PC-9 (cell line): ENCODE data around the gene ITLN1. TPM values are rescaled to one million over a fixed set of nuclear protein-coding genes. Genes with fewer than 3 reads are reported as not detected.

Source experiments
- BruUV-seq: library from RNA; stranded (reverse); fragments of 400-500 nt; replicated peaks from 2 replicates; lab custom pipeline; 2021; lab: Mats Ljungman, UMichigan
- CTCF ChIA-PET: fragments of 300-600 bp; sonication (Branson Sonifier 250); formaldehyde crosslinking; loops from one replicate; lab custom pipeline; 2022; ENCODE audit warnings: antibody characterized with exemption; lab: Charles Lee
- POLR2A ChIA-PET: fragments of 300-600 bp; sonication (Branson Sonifier 250); formaldehyde crosslinking; loops from one replicate; lab custom pipeline; 2022; ENCODE audit warnings: antibody characterized with exemption; ENCODE audit not compliant: unreplicated experiment; lab: Charles Lee
- DNase-seq, 2 experiments: peaks; one replicate each; pipeline versions ENCODE4 v3.0.0 to v3.0.0-alpha.2; 2015 to 2022; ENCODE audit warnings: mixed read lengths in 1 of 2
- H2AFZ ChIP-seq: fragments of 200-600 bp; sonication (generic); 2 replicates; pipeline ENCODE4 v1.8.1; 2017; ENCODE audit warnings: antibody characterized with exemption
- H3F3A ChIP-seq: fragments of 200-600 bp; sonication (generic); 2 replicates; pipeline ENCODE4 v1.8.1; 2017; ENCODE audit warnings: antibody characterized with exemption, mild to moderate bottlenecking, low read depth; ENCODE audit not compliant: insufficient read depth
- H3K27ac ChIP-seq: fragments of 200-600 bp; sonication (generic); 2 replicates; pipeline ENCODE4 v1.6.1; 2016; ENCODE audit warnings: mixed run types
- H3K27me3 ChIP-seq: fragments of 200-600 bp; sonication (generic); 2 replicates; pipeline ENCODE4 v1.6.1; 2016; ENCODE audit warnings: low read depth, mixed run types; ENCODE audit not compliant: insufficient read depth
- H3K36me3 ChIP-seq: fragments of 200-600 bp; sonication (generic); 2 replicates; pipeline ENCODE4 v1.6.1; 2016; ENCODE audit warnings: low read depth, mixed run types
- H3K4me1 ChIP-seq: fragments of 200-600 bp; sonication (generic); replicated peaks from 2 replicates; pipeline ENCODE4 v1.6.1; 2016; ENCODE audit warnings: mixed run types; ENCODE audit not compliant: insufficient read depth
- H3K4me2 ChIP-seq: fragments of 200-600 bp; sonication (generic); 2 replicates; pipeline ENCODE4 v1.6.1; 2017; ENCODE audit warnings: mixed run types
- H3K4me3 ChIP-seq: fragments of 200-600 bp; sonication (generic); 2 replicates; pipeline ENCODE4 v1.6.1; 2016; ENCODE audit warnings: mixed run types
- H3K79me2 ChIP-seq: fragments of 200-600 bp; sonication (generic); 2 replicates; pipeline ENCODE4 v1.6.1; 2017; ENCODE audit warnings: low read depth, mixed run types
- H3K9me2 ChIP-seq: fragments of 200-600 bp; sonication (generic); 2 replicates; pipeline ENCODE4 v1.8.1; 2017; ENCODE audit warnings: mild to moderate bottlenecking; ENCODE audit not compliant: insufficient read depth
- H3K9me3 ChIP-seq: fragments of 200-600 bp; sonication (generic); 2 replicates; pipeline ENCODE4 v1.8.1; 2016; ENCODE audit warnings: low read depth; ENCODE audit not compliant: insufficient read depth
- H4K20me1 ChIP-seq: fragments of 200-600 bp; sonication (generic); 2 replicates; pipeline ENCODE4 v1.8.1; 2017; ENCODE audit not compliant: insufficient read depth
- CTCF ChIP-seq: fragments of 200-600 bp; sonication (generic); conservative IDR thresholded peaks from 2 replicates; pipeline ENCODE4 v1.6.1; 2017; ENCODE audit warnings: mixed run types, antibody characterized with exemption, mild to moderate bottlenecking, moderate library complexity
- EZH2 ChIP-seq: fragments of 200-600 bp; sonication (generic); IDR thresholded peaks from 2 replicates; pipeline ENCODE4 v1.8.0; 2017; ENCODE audit warnings: antibody characterized with exemption, low read depth
- intact Hi-C: fragments of 100-400 bp; cut with micrococcal nuclease; formaldehyde crosslinking; loops from one replicate; pipeline ENCODE4 v1.10.0; 2022; ENCODE audit not compliant: unreplicated experiment
- total RNA-seq: library from RNA; stranded (reverse); gene quantifications from 2 replicates; pipeline ENCODE4 v1.2.3, GENCODE V29; 2021

ITLN1 gene
- total RNA-seq, 1 experiment from 2014 or later = not detected

- ChIA-PET POLR2A (no interaction called here), CTCF (no interaction called here)
- DNase-seq = no peak
- intact Hi-C loops = no loop called here
- no peaks in the 10 kb centered on the region for H3K36me3 ChIP-seq
- peaks cover 21% of the 10 kb centered on the region for H3K27me3 ChIP-seq
- H4K20me1 ChIP-seq = no peaks in the 10 kb centered on the region
- no peaks in the 10 kb centered on the region for H3K9me2 ChIP-seq
- no peak overlapping the region for H3K4me2 ChIP-seq
- no peaks in the 10 kb centered on the region for H3F3A ChIP-seq
- no peaks in the 10 kb centered on the region for H3K79me2 ChIP-seq
- TF ChIP-seq CTCF = no peak
- TF ChIP-seq EZH2 = no peak
- no TSS peak for BruUV-seq
- H2AFZ ChIP-seq = no peak overlapping the region
- no peak overlapping the region for H3K4me3 ChIP-seq
- H3K9me3 ChIP-seq = no peaks in the 10 kb centered on the region
- H3K27ac ChIP-seq = no peak overlapping the region
- H3K4me1 ChIP-seq = no peaks in the 10 kb centered on the region
Observed at GRCh38 chr1:160853014-160853413, 32.0 kb downstream of the ITLN1 start.

- intact Hi-C loops = no loop called here
- Histone ChIP-seq H4K20me1 (no peaks in the 10 kb centered on the region), H3K4me3 (no peak overlapping the region), H3F3A (no peaks in the 10 kb centered on the region), H3K27ac (no peak overlapping the region), H3K4me2 (no peak overlapping the region), H3K4me1 (no peaks in the 10 kb centered on the region), H2AFZ (no peak overlapping the region), H3K36me3 (no peaks in the 10 kb centered on the region), H3K9me3 (no peaks in the 10 kb centered on the region), H3K79me2 (no peaks in the 10 kb centered on the region), H3K9me2 (no peaks in the 10 kb centered on the region), H3K27me3 (peaks cover 23% of the 10 kb centered on the region)
- no peak for DNase-seq
- CTCF ChIA-PET = no interaction called here
- no TSS peak for BruUV-seq
- TF ChIP-seq CTCF (no peak), EZH2 (no peak)
- POLR2A ChIA-PET = no interaction called here
Observed at GRCh38 chr1:160850993-160851392, 34.0 kb downstream of the ITLN1 start.

- no peak overlapping the region for H3K4me2 ChIP-seq
- no peak overlapping the region for H2AFZ ChIP-seq
- BruUV-seq = no TSS peak
- no peaks in the 10 kb centered on the region for H3K4me1 ChIP-seq
- DNase-seq = no peak
- H3K9me2 ChIP-seq = no peaks in the 10 kb centered on the region
- H3K36me3 ChIP-seq = no peaks in the 10 kb centered on the region
- no peaks in the 10 kb centered on the region for H3K79me2 ChIP-seq
- H3K9me3 ChIP-seq = 0 out of 2 replicates have a peak, but pooled peaks cover 1% of the 10 kb centered on the region
- peaks cover 23% of the 10 kb centered on the region for H3K27me3 ChIP-seq
- TF ChIP-seq EZH2 = no peak
- no peak for TF ChIP-seq CTCF
- ChIA-PET POLR2A (no interaction called here), CTCF (interaction anchor here (0.5 kb wide), 1 partner anchor 47 kb away, joined by 3 read pairs; no protein-coding TSS in a partner anchor)
- no peaks in the 10 kb centered on the region for H4K20me1 ChIP-seq
- intact Hi-C loops = no loop called here
- no peaks in the 10 kb centered on the region for H3F3A ChIP-seq
- H3K27ac ChIP-seq = no peak overlapping the region
- H3K4me3 ChIP-seq = no peak overlapping the region
Observed at GRCh38 chr1:160850541-160850940, 34.4 kb downstream of the ITLN1 start.
